ENCODE data around the gene GJB5.
"Not testable (repeated sequence)": the region's sequence is repeated elsewhere in the genome, so short reads cannot be mapped to it uniquely, and the experiment has no call there.

GJB5 gene

DNA sequence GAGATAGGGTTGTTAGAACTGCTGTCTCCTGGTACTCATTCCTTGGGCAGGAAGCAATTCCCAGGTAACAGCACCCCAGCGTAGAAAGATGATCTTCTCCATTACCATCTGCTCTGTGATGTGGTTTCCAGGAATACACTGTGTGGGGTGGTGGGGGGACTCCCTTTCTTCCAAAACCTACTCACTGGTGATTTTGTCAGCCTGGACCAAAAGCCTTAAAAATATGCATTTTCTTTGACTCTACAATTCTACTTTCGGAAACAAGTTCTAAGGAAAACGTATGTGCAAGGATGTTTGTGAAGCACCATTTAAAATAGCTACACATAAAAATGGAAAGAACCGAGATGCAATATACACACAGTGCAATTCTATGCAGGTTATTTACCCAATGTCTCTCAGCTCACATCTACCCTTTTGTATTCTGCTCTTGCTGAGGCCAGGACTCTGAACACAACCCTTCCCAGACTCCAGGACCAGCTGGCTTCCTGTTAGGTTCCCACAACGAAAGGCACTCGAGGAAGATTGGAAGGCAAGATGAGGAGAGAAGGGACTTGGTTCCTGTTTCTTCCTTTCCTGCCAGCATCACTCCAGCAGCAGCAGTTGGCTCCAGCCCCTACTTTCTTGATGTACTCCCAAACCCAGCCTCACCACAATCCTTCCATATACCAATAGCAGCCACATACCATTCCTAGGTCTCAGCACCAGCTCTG, 33.0 kb upstream of the GJB5 start:
- no peak overlapping the region for H3K4me3 ChIP-seq (ENCODE audit: low read depth, low read length)
- no peak for DNase-seq (ENCODE audit: low read depth)
- TF ChIP-seq, protein P1, sequence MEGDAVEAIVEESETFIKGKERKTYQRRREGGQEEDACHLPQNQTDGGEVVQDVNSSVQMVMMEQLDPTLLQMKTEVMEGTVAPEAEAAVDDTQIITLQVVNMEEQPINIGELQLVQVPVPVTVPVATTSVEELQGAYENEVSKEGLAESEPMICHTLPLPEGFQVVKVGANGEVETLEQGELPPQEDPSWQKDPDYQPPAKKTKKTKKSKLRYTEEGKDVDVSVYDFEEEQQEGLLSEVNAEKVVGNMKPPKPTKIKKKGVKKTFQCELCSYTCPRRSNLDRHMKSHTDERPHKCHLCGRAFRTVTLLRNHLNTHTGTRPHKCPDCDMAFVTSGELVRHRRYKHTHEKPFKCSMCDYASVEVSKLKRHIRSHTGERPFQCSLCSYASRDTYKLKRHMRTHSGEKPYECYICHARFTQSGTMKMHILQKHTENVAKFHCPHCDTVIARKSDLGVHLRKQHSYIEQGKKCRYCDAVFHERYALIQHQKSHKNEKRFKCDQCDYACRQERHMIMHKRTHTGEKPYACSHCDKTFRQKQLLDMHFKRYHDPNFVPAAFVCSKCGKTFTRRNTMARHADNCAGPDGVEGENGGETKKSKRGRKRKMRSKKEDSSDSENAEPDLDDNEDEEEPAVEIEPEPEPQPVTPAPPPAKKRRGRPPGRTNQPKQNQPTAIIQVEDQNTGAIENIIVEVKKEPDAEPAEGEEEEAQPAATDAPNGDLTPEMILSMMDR (IDR thresholded peaks at IDR 0.05; ENCODE audit: low read depth, low read length) = no peak
- TF ChIP-seq, protein P2, sequence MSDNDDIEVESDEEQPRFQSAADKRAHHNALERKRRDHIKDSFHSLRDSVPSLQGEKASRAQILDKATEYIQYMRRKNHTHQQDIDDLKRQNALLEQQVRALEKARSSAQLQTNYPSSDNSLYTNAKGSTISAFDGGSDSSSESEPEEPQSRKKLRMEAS (IDR thresholded peaks at IDR 0.05; ENCODE audit: low read depth, low read length) = no peak
- TF ChIP-seq MYC (IDR thresholded peaks at IDR 0.05; ENCODE audit: low read depth, low read length) (no peak), POLR2A (IDR thresholded peaks at IDR 0.05; ENCODE audit: extremely low read depth, insufficient read length) (no peak)

DNA sequence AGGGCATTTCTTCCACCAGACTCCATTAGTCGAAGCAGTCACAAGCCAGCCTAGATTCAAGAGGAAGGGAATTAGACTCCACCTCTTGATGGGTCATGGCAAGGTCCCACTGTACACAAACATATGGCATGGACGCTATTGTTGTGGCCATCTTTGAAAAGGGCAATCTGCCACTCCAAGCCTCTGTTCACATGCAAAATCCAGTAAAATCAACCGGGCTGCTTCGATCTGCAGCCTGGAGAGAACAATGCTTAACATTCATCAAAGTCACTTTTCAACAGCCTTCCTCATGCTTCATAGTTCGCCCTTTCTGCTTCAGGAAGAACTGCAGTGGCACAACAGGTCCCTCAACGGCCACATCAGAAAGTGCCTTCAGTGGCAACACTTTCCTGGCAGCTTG, 28.0 kb upstream of the GJB5 start:
- DNase-seq (ENCODE audit: low read depth) = no peak
- TF ChIP-seq POLR2A (IDR thresholded peaks at IDR 0.05; ENCODE audit: extremely low read depth, insufficient read length) (no peak), MYC (IDR thresholded peaks at IDR 0.05; ENCODE audit: low read depth, low read length) (no peak)
- TF ChIP-seq, protein P2 (IDR thresholded peaks at IDR 0.05; ENCODE audit: low read depth, low read length) = no peak
- TF ChIP-seq, protein P1 (IDR thresholded peaks at IDR 0.05; ENCODE audit: low read depth, low read length) = no peak
- no peak overlapping the region for H3K4me3 ChIP-seq (ENCODE audit: low read depth, low read length)

DNA sequence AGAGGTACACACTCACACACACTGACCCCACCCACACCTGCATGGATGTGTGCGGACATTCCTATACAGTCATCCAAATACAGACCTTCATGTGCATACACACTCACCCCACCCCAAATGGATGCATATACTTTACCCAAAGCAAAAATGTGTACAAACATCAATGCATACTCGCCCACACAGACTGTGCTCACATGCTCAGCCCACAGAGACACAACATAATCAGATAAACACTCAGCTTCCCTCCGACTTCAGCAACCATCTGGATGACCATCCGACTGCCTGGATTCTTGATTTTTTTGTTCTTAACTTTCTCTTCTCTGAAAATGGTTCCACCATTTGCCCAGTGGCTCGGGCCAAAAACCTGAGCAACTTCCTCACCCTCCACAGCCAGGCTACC, 24.4 kb upstream of the GJB5 start:
- no peak for TF ChIP-seq POLR2A (IDR thresholded peaks at IDR 0.05; ENCODE audit: extremely low read depth, insufficient read length)
- TF ChIP-seq MYC (IDR thresholded peaks at IDR 0.05; ENCODE audit: low read depth, low read length) = no peak
- TF ChIP-seq, protein P1 (IDR thresholded peaks at IDR 0.05; ENCODE audit: low read depth, low read length) = no peak
- TF ChIP-seq, protein P2 (IDR thresholded peaks at IDR 0.05; ENCODE audit: low read depth, low read length) = no peak
- no peak overlapping the region for H3K4me3 ChIP-seq (ENCODE audit: low read depth, low read length)

DNA sequence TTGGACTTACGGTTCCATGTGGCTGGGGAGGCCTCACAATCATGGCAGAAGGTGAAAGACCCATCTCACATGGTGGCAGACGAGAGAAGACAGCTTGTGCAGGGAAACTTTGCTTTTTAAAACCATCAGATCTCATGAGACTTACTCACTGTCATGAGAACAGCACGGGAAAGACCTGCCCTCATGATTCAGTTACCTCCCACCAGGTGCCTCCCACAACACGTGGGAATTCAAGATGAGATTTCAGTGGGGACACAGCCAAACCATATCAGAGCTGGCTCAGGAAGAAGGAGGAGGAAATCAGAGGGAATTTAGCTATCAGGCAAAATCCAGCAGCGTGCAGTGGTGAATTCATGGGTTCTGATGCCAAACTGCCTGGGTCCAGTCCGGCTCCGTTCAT, 22.0 kb upstream of the GJB5 start:
- H3K4me3 ChIP-seq (ENCODE audit: low read depth, low read length); DNase-seq (ENCODE audit: low read depth): not testable (repeated sequence)

More for the DNA sequence above, 24.4 kb upstream of the GJB5 start:
- DNase-seq (ENCODE audit: low read depth) = no peak

DNA sequence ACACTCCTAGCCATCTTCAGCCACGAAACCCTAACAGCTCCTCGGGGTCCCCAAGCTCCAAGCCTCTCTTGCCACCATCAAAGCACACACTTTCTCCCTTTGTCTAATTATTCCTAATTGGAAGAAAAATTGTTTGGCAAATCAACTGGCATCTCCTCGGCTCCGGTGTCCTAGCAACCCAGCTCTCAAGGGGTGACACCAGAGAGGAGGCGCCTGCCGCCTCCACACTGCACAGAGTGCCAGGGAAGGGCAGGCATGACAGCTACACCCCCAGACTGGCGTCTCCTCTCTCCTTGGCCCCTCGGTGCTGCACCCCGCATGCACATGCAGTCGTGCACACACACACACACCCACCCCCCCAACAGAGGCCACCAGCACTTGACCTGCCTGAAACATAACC, 18.2 kb upstream of the GJB5 start:
- TF ChIP-seq, protein P2 (IDR thresholded peaks at IDR 0.05; ENCODE audit: low read depth, low read length) = no peak
- TF ChIP-seq, protein P1 (IDR thresholded peaks at IDR 0.05; ENCODE audit: low read depth, low read length) = no peak
- TF ChIP-seq POLR2A (IDR thresholded peaks at IDR 0.05; ENCODE audit: extremely low read depth, insufficient read length) (no peak), MYC (IDR thresholded peaks at IDR 0.05; ENCODE audit: low read depth, low read length) (no peak)
- H3K4me3 ChIP-seq (ENCODE audit: low read depth, low read length) = no peak overlapping the region
- no peak for DNase-seq (ENCODE audit: low read depth)

DNA sequence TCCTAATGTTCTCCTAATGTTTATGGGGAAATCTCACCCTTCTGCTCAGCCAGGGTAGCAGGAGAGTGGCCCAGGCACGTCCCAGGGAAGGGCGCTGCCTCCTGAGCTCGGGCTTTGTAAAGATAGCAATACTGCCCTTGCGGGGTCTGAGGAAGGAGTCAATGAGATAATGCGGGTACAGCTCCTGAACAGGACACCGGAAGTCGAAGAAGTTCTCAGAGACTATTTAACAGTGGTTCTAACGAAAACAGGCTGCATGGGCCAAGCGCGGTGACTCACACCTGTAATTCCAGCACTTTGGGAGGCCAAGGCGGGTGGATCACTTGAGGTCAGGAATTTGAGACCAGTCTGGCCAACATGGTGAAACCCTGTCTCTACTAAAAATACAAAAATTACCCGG, 17.6 kb upstream of the GJB5 start:
- not testable (repeated sequence) for DNase-seq (ENCODE audit: low read depth); H3K4me3 ChIP-seq (ENCODE audit: low read depth, low read length)

DNA sequence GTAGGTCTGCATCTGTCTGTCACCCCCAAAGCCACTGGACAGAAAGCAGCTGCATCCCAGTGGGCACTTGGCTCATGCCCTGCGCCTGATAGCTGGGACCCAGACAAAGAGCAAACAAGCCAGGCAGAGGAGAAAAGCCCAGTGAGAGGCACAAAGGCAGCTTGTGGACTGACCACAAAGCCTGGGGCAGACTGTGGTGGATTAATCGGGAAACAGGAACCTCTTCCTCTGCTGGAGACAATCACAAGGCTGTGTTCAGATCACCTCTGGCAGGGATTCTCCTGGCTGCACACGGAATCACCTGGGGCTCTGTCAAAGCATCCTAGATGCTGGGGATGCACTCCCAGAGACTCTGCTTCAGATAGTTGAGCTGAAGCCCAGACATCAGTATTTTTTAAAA, 15.2 kb upstream of the GJB5 start:
- no peak for TF ChIP-seq MYC (IDR thresholded peaks at IDR 0.05; ENCODE audit: low read depth, low read length)
- TF ChIP-seq, protein P2 (IDR thresholded peaks at IDR 0.05; ENCODE audit: low read depth, low read length) = no peak
- TF ChIP-seq, protein P1 (IDR thresholded peaks at IDR 0.05; ENCODE audit: low read depth, low read length) = no peak
- no peak for TF ChIP-seq POLR2A (IDR thresholded peaks at IDR 0.05; ENCODE audit: extremely low read depth, insufficient read length)
- DNase-seq (ENCODE audit: low read depth) = no peak
- no peak overlapping the region for H3K4me3 ChIP-seq (ENCODE audit: low read depth, low read length)

Data from NB4 (cell line).